Retina (tissue), 1 donor: ENCODE results near the gene GMDS.

Source experiments
- DNase-seq: peaks from one replicate; pipeline ENCODE4 v3.0.0-alpha.2; 2016

The GMDS gene

GRCh38 chr6:2245103-2245876, at the start of gene GMDS:
Gene GMDS, minus strand, starts transcription at chr6:2245605.
- peak; percentile 91 for DNase-seq

- DNase-seq = no peak
These were observed 40.1 kb upstream of the GMDS start for GRCh38 chr6:2285510-2285909.

GRCh38 chr6:2275892-2276242, 30.5 kb upstream of the GMDS start:
- DNase-seq = no peak

- no peak for DNase-seq
These were observed 29.8 kb upstream of the GMDS start for GRCh38 chr6:2274981-2275891.

GRCh38 chr6:2272696-2273095, 27.3 kb upstream of the GMDS start:
- no peak for DNase-seq

- no peak for DNase-seq
These were observed 24.6 kb upstream of the GMDS start for GRCh38 chr6:2270054-2270453.

- DNase-seq = no peak
These were observed 21.4 kb upstream of the GMDS start for GRCh38 chr6:2266841-2267240.

- DNase-seq = no peak
These were observed 20.8 kb upstream of the GMDS start for GRCh38 chr6:2266031-2266795.

- DNase-seq = no peak
These were observed 19.5 kb upstream of the GMDS start for GRCh38 chr6:2264932-2265331.

- DNase-seq = no peak
These were observed 18.5 kb upstream of the GMDS start for GRCh38 chr6:2263896-2264295.

GRCh38 chr6:2259574-2259973, 14.2 kb upstream of the GMDS start:
- no peak for DNase-seq

GRCh38 chr6:2259002-2259494, 13.6 kb upstream of the GMDS start:
- no peak for DNase-seq

GRCh38 chr6:2258112-2258511, 12.7 kb upstream of the GMDS start:
- DNase-seq = no peak

GRCh38 chr6:2257363-2257762, 12.0 kb upstream of the GMDS start:
- DNase-seq = no peak

- DNase-seq = no peak
These were observed 9.3 kb upstream of the GMDS start for GRCh38 chr6:2254747-2255146.

- no peak for DNase-seq
These were observed 3.7 kb upstream of the GMDS start for GRCh38 chr6:2249126-2249525.

- no peak for DNase-seq
These were observed 2.3 kb upstream of the GMDS start for GRCh38 chr6:2247664-2248063.

GRCh38 chr6:2245877-2246863, 765 bp upstream of the GMDS start:
- DNase-seq = no peak

- no peak for DNase-seq
These were observed 923 bp downstream of the GMDS start for GRCh38 chr6:2244261-2245102.

- DNase-seq = no peak
These were observed 3.1 kb downstream of the GMDS start for GRCh38 chr6:2242311-2242710.

GRCh38 chr6:2240961-2241360, 4.4 kb downstream of the GMDS start:
- DNase-seq = no peak
